IMR-90 (cell line): ENCODE measurements around the gene EPB41L3.

Experiments used
- CEBPB ChIP-seq: IDR thresholded peaks from 2 replicates; pipeline ENCODE4 v1.6.1; 2012; ENCODE audit warnings: low read depth, low read length, improper control_type of control experiment
- MAFK ChIP-seq: IDR thresholded peaks from 2 replicates; pipeline ENCODE4 v1.6.1; 2012; ENCODE audit warnings: low read depth, low read length, improper control_type of control experiment
- TF ChIP-seq, protein P1 (sequence below): conservative IDR thresholded peaks from 2 replicates; pipeline ENCODE4 v1.5.1; 2012; ENCODE audit warnings: mild to moderate bottlenecking, low read depth, low read length, improper control_type of control experiment

DNA sequence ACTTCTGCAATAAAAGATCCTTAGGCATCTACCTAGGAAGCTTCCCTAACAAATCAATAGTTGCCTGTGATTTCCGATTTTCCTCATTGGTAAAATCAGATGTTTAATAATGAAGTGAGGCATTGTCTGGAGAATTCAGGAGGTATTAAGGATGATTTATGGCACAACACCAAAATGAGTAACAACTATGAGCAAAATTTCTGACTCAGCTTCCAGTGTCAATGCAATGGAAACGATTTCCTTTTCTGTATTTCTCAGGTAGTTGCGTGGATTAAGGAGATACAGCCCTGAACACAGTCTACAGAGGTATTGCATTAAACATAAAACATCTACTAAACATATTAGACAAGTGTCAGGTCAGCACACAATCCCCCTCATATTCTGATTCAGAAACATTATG is 99.5 kb downstream of the EPB41L3 start:
- TF ChIP-seq, protein P1, sequence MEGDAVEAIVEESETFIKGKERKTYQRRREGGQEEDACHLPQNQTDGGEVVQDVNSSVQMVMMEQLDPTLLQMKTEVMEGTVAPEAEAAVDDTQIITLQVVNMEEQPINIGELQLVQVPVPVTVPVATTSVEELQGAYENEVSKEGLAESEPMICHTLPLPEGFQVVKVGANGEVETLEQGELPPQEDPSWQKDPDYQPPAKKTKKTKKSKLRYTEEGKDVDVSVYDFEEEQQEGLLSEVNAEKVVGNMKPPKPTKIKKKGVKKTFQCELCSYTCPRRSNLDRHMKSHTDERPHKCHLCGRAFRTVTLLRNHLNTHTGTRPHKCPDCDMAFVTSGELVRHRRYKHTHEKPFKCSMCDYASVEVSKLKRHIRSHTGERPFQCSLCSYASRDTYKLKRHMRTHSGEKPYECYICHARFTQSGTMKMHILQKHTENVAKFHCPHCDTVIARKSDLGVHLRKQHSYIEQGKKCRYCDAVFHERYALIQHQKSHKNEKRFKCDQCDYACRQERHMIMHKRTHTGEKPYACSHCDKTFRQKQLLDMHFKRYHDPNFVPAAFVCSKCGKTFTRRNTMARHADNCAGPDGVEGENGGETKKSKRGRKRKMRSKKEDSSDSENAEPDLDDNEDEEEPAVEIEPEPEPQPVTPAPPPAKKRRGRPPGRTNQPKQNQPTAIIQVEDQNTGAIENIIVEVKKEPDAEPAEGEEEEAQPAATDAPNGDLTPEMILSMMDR: no peak
- TF ChIP-seq CEBPB (no peak), MAFK (no peak)
